Measurements from ENCODE around the gene DBN1. TPM values are rescaled to one million over a fixed set of nuclear protein-coding genes. Genes with fewer than 3 reads are reported as not detected.

The DBN1 gene
- total RNA-seq (2.3 TPM), polyA plus RNA-seq (under 1 TPM in 1 of 4 donors, not detected in 3; 0.13 TPM)

DNA sequence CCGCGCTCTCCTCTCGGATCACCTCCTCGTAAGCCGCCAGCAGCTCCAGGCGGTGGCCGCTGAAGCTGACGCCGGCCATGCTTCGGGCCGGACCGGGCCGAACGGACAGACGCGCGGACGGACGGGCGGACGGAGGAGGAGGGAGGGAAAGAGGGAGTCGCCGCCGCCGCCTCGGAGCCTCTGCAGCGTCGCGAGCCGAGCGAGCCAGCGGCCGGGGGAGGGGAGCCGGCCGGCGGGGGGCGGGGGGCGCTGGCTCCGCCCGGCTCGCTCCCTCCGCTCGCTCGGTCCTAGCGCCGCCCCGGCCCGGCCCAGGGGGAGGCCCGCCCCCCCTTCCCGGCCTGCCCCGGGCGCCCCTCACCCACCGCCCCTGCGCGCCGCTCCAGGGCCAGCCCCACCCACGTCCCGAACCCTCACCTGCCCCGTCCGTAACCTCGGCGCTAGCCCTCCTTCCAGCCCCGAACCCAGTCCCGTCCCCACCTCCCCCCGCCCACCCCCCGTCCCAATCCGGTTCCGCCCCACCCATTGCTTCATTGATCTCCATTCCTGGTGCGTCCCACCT is at the start of gene DBN1:
Gene DBN1, minus strand, starts transcription at position 192 of the 559 bp plus-strand sequence. Its CDS starts 113 bp downstream, at position 79.
- ATAC-seq (ENCODE audit: low read depth in 2 of 2) = peak in 1 of 2 donors; percentile 34
- peaks cover 0 to 31% (median 5%) of the 10 kb centered on the region in 4 donors for H3K4me1 Mint-ChIP-seq
- peak within 1 kb of the TSS; percentile 80 to 89 (median 84) for H3K4me3 Mint-ChIP-seq
- Histone ChIP-seq H3K27ac (ENCODE audit: insufficient read depth, low read length, poor library complexity, severe bottlenecking) (no peak within 1 kb of the TSS), H3K4me3 (ENCODE audit: low read depth, low read length) (no peak within 1 kb of the TSS), H3K9me3 (ENCODE audit: control insufficient read depth in 2 of 2, low read length in 2 of 2) (no peaks in the 10 kb centered on the region), H3K27me3 (ENCODE audit: control insufficient read depth, insufficient read depth, low read length) (peaks cover 6% of the 10 kb centered on the region), H3K4me1 (ENCODE audit: control insufficient read depth, insufficient read depth, low read length, poor library complexity, severe bottlenecking) (peaks cover 10% of the 10 kb centered on the region), H3K36me3 (ENCODE audit: control insufficient read depth, insufficient read depth, low read length) (no peaks in the 10 kb centered on the region)
- no peaks in the 10 kb centered on the region for H3K9me3 Mint-ChIP-seq
- no peak for DNase-seq
- peaks cover 23% of the 10 kb centered on the region for H3K27me3 Mint-ChIP-seq
- H3K27ac Mint-ChIP-seq = peak within 1 kb of the TSS in 1 of 3 donors; percentile 62
- H3K36me3 Mint-ChIP-seq = no peaks in the 10 kb centered on the region

DNA sequence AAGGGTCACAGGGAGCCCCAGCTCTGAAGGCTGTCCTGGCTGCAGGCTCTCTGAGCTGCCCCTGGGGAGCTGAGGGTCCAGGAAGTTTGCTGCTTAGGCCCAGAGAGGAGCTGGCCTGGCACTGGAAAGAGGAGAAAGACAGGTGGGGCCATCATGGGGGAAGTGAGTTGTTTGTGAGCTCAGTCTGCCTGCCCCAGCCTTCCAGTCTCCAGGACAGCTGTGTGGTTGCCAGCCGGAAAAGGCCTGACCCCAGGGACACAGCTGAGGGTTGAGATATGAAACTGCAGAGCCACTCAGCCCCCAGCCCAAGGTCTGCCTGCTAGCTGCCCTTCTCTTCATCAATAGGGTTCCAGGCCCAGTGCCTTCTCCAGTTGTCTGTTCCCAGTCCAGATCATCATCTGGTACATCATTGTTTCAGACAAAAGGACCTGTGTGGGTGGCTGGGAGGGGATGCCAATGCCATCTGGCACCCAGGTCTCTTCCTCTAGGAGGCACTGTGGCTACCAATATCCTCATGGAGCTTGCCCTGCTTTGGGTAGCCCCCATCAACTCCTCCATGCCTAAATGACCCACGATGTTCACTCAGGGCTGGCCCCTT is 47.6 kb upstream of the DBN1 start:
- DNase-seq (no peak), ATAC-seq (ENCODE audit: low read depth in 2 of 2) (no peak)
- no peak overlapping the region for H3K27ac ChIP-seq (ENCODE audit: insufficient read depth, low read length, poor library complexity, severe bottlenecking)
- no peak overlapping the region for H3K4me3 ChIP-seq (ENCODE audit: low read depth, low read length)
- Mint-ChIP-seq H3K27ac (peak overlapping the region in 2 of 3 donors; percentile 46 to 62), H3K9me3 (peaks cover 0 to 2% (median 0%) of the 10 kb centered on the region in 7 donors), H3K27me3 (no peaks in the 10 kb centered on the region), H3K4me1 (peaks cover 0 to 47% (median 17%) of the 10 kb centered on the region in 4 donors), H3K4me3 (peak overlapping the region in 2 of 4 donors; percentile 16 to 64), H3K36me3 (peaks cover 8% of the 10 kb centered on the region)
- H3K4me1 ChIP-seq (ENCODE audit: control insufficient read depth, insufficient read depth, low read length, poor library complexity, severe bottlenecking) = peaks cover 29% of the 10 kb centered on the region
- H3K9me3 ChIP-seq (ENCODE audit: control insufficient read depth in 2 of 2, low read length in 2 of 2) = no peaks in the 10 kb centered on the region
- peaks cover 28% of the 10 kb centered on the region for H3K36me3 ChIP-seq (ENCODE audit: control insufficient read depth, insufficient read depth, low read length)
- H3K27me3 ChIP-seq (ENCODE audit: control insufficient read depth, insufficient read depth, low read length) = no peaks in the 10 kb centered on the region

DNA sequence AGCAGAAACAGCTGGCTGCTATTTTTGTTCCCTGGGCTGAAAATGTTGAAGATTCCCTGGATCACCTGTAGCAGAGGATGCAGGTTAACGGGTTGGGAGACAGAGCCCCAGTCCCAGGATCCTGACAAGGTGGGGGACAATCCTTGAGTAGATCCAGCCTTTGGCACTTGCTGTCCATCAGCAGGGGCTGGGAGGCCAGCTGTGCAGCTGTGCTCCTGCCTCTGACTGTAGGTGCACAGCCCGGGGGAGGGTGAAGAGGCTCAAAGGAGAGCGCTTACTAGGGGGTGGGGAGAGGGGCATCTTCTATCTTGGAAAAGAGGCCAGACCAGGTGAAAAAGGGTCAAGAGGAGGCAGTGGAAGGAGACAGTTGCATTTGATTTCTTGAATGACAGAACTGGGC is 46.8 kb upstream of the DBN1 start:
- peak overlapping the region in 2 of 4 donors; percentile 28 to 38 for H3K4me3 Mint-ChIP-seq
- H3K27ac ChIP-seq (ENCODE audit: insufficient read depth, low read length, poor library complexity, severe bottlenecking) = no peak overlapping the region
- H3K4me1 Mint-ChIP-seq = peaks cover 0 to 54% (median 23%) of the 10 kb centered on the region in 4 donors
- DNase-seq (no peak), ATAC-seq (ENCODE audit: low read depth in 2 of 2) (no peak)
- H3K27me3 ChIP-seq (ENCODE audit: control insufficient read depth, insufficient read depth, low read length) = no peaks in the 10 kb centered on the region
- no peaks in the 10 kb centered on the region for H3K9me3 ChIP-seq (ENCODE audit: control insufficient read depth in 2 of 2, low read length in 2 of 2)
- H3K4me3 ChIP-seq (ENCODE audit: low read depth, low read length) = no peak overlapping the region
- peak overlapping the region in 2 of 3 donors; percentile 55 to 62 for H3K27ac Mint-ChIP-seq
- peaks cover 36% of the 10 kb centered on the region for H3K4me1 ChIP-seq (ENCODE audit: control insufficient read depth, insufficient read depth, low read length, poor library complexity, severe bottlenecking)
- peaks cover 24% of the 10 kb centered on the region for H3K36me3 ChIP-seq (ENCODE audit: control insufficient read depth, insufficient read depth, low read length)
- no peaks in the 10 kb centered on the region for H3K27me3 Mint-ChIP-seq
- H3K9me3 Mint-ChIP-seq = peaks cover 0 to 2% (median 0%) of the 10 kb centered on the region in 7 donors
- peaks cover 14% of the 10 kb centered on the region for H3K36me3 Mint-ChIP-seq

DNA sequence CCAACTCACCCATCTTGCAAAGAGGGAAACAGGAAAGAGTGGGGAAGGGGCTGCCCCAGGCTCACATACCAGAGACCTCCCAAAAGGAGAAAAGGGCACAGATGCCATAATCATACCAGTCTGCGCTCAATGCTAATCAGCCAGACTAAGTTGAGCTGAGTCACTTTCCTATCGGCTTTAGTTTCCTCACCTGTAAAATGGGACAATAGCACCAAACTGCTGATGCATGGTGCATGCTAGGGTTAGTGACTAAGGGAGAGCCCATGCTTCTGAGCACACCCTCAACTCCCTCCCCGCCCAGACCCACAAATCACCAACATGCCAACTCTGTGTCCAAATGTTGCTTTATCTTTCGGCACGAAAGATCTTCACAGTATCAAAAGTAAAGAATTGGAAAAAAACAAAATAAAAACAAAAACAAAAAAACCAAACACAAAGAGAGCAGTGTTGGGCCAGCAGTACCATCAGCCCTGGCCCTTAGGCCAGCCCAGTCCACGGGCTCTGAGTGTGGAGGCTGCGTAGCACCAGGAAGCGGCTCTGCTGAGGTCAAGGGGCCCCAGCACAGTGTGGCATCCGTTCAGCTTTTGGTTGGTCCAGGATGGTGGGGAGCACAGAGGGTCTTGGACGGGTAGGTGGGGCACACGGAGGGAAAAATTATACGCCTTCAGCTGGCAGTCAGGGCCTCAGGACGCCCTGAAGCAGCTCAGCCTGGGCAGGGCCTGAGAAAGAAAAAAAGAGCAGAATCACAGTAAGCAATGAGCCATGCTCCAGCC is 46.2 kb upstream of the DBN1 start:
- Mint-ChIP-seq H3K36me3 (peaks cover 16% of the 10 kb centered on the region), H3K4me1 (peaks cover 0 to 59% (median 26%) of the 10 kb centered on the region in 4 donors), H3K4me3 (peak overlapping the region in 2 of 4 donors; percentile 16 to 38), H3K27me3 (no peaks in the 10 kb centered on the region), H3K27ac (peak overlapping the region in 1 of 3 donors; percentile 66), H3K9me3 (peaks cover 0 to 2% (median 0%) of the 10 kb centered on the region in 7 donors)
- DNase-seq = no peak
- Histone ChIP-seq H3K9me3 (ENCODE audit: control insufficient read depth in 2 of 2, low read length in 2 of 2) (no peaks in the 10 kb centered on the region), H3K27ac (ENCODE audit: insufficient read depth, low read length, poor library complexity, severe bottlenecking) (no peak overlapping the region), H3K27me3 (ENCODE audit: control insufficient read depth, insufficient read depth, low read length) (no peaks in the 10 kb centered on the region), H3K4me1 (ENCODE audit: control insufficient read depth, insufficient read depth, low read length, poor library complexity, severe bottlenecking) (peaks cover 40% of the 10 kb centered on the region), H3K4me3 (ENCODE audit: low read depth, low read length) (no peak overlapping the region), H3K36me3 (ENCODE audit: control insufficient read depth, insufficient read depth, low read length) (peaks cover 27% of the 10 kb centered on the region)
- ATAC-seq (ENCODE audit: low read depth in 2 of 2) = no peak

DNA sequence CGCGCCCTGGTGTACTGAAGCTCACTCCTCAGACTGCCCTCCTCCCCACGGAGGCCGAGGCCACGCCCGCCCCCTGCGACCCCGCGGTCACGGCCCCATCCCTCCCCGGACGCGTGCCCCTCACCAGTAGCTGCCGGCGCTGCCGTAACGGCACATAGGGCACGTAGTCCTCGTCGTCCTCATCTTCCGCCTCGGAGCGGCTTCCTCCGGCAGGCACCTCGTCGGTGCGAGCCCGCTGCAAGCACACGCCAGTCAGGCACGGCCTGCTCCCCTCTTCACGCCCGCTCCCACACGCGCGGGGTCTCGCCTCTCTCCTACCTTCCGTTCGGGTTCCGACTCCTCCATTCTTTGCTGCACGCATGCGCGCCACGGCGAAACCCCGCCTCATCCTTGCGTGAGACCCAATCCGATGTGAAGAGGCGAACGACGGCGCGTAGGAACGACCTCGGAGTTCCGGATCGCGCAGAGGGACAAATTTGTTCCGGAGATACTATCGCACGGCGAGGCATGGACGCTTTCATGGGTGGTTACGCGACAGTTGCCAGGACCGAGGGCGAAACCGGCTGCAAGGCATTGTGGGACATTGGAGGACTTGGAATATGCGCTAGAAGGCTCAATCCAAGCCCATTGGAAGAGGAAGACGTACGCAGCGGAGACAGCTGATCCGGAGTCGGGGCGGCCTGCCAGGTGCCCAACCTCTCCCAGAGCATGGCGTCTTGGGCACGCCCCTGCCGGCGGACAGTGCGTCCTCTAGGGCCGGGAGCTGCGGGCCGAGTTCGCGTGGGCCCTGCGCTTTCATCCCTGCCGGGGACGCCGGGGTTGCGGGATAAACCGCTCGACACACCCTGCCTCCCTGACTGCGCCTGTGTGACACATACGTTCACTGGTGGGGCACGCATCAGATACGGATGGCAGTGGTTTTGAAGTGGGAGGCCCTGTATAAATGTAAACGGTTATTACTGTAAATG is 43.5 kb upstream of the DBN1 start, which contains the start of gene DDX41:
Gene DDX41, minus strand, starts transcription at position 361 of the 968 bp plus-strand sequence. Its CDS starts 16 bp downstream, at position 345.
- peak within 1 kb of the TSS; percentile 71 for H3K27ac ChIP-seq (ENCODE audit: insufficient read depth, low read length, poor library complexity, severe bottlenecking)
- peaks cover 0 to 61% (median 27%) of the 10 kb centered on the region in 4 donors for H3K4me1 Mint-ChIP-seq
- no peaks in the 10 kb centered on the region for H3K9me3 ChIP-seq (ENCODE audit: control insufficient read depth in 2 of 2, low read length in 2 of 2)
- no peaks in the 10 kb centered on the region for H3K27me3 Mint-ChIP-seq
- peak within 1 kb of the TSS; percentile 90 to 98 (median 94) for H3K4me3 Mint-ChIP-seq
- peaks cover 25% of the 10 kb centered on the region for H3K36me3 Mint-ChIP-seq
- no peaks in the 10 kb centered on the region for H3K27me3 ChIP-seq (ENCODE audit: control insufficient read depth, insufficient read depth, low read length)
- peaks cover 45% of the 10 kb centered on the region for H3K36me3 ChIP-seq (ENCODE audit: control insufficient read depth, insufficient read depth, low read length)
- H3K27ac Mint-ChIP-seq = peak within 1 kb of the TSS; percentile 89 to 97 (median 96)
- ATAC-seq (ENCODE audit: low read depth in 2 of 2) (peak; percentile 90 to 91), DNase-seq (peak; percentile 94 to 98 (median 96))
- peak within 1 kb of the TSS; percentile 92 for H3K4me3 ChIP-seq (ENCODE audit: low read depth, low read length)
- peaks cover 0 to 2% (median 0%) of the 10 kb centered on the region in 7 donors for H3K9me3 Mint-ChIP-seq
- H3K4me1 ChIP-seq (ENCODE audit: control insufficient read depth, insufficient read depth, low read length, poor library complexity, severe bottlenecking) = peaks cover 40% of the 10 kb centered on the region

DNA sequence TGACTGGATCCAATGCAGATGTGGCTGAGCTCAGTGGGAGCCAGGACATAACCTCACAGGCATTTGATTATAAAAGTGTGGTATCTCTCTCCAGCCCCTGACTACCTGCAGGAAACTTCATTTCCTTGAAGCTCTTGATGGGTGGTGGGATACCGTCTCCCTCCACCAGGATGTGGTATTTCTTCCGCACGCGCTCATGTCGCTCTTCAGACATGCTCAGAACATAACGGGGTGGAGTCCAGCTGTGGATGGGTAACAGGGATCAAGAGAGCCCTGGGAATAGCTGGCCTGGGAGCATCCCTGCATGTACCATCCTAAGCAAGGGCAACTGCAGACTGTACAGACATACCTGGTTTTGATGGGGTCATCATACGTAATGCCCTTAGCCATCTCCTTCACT is 42.1 kb upstream of the DBN1 start:
- Mint-ChIP-seq H3K9me3 (peaks cover 0 to 2% (median 0%) of the 10 kb centered on the region in 7 donors), H3K36me3 (peaks cover 32% of the 10 kb centered on the region), H3K4me3 (peak overlapping the region; percentile 90 to 98 (median 94)), H3K4me1 (peaks cover 0 to 49% (median 26%) of the 10 kb centered on the region in 4 donors), H3K27ac (peak overlapping the region in 2 of 3 donors; percentile 65 to 74), H3K27me3 (no peaks in the 10 kb centered on the region)
- DNase-seq (no peak), ATAC-seq (ENCODE audit: low read depth in 2 of 2) (no peak)
- no peaks in the 10 kb centered on the region for H3K9me3 ChIP-seq (ENCODE audit: control insufficient read depth in 2 of 2, low read length in 2 of 2)
- H3K36me3 ChIP-seq (ENCODE audit: control insufficient read depth, insufficient read depth, low read length) = peaks cover 46% of the 10 kb centered on the region
- peak overlapping the region; percentile 92 for H3K4me3 ChIP-seq (ENCODE audit: low read depth, low read length)
- peaks cover 33% of the 10 kb centered on the region for H3K4me1 ChIP-seq (ENCODE audit: control insufficient read depth, insufficient read depth, low read length, poor library complexity, severe bottlenecking)
- H3K27me3 ChIP-seq (ENCODE audit: control insufficient read depth, insufficient read depth, low read length) = no peaks in the 10 kb centered on the region
- H3K27ac ChIP-seq (ENCODE audit: insufficient read depth, low read length, poor library complexity, severe bottlenecking) = peak overlapping the region; percentile 71

Measured in CD4-positive, CD25-positive, alpha-beta regulatory T cell (primary cell).